ENCODE data around the gene RNLS.

DNA sequence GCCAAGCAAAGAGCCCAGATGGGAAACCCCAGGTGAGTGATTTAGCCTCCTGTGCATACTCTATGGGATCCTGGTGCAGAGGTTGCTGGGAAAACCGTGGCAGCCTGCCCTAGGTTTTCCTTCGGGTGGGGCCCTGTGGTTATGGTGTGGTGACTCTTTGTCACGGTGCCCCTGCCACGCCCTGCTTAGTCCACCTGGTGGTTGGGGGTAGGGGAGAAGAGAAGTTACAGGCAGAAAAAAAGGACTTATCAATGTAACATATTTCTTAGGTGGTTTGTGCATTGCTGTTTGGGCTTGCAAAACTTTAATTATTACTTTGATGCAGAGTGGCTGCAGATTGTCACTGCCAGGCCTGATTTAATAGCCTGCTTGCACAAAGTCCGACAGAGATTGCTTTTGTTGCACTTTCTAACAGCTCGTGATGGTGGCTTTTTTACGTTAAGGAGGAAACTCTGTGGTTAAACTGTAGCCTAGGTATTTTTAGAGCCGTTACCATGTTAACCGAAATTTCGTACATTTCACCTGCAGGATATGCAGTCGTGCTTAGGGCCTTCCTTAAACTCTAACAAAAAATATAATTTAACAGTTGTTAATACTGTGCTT lies 197.4 kb downstream of the RNLS start:
- TF ChIP-seq, protein P1, sequence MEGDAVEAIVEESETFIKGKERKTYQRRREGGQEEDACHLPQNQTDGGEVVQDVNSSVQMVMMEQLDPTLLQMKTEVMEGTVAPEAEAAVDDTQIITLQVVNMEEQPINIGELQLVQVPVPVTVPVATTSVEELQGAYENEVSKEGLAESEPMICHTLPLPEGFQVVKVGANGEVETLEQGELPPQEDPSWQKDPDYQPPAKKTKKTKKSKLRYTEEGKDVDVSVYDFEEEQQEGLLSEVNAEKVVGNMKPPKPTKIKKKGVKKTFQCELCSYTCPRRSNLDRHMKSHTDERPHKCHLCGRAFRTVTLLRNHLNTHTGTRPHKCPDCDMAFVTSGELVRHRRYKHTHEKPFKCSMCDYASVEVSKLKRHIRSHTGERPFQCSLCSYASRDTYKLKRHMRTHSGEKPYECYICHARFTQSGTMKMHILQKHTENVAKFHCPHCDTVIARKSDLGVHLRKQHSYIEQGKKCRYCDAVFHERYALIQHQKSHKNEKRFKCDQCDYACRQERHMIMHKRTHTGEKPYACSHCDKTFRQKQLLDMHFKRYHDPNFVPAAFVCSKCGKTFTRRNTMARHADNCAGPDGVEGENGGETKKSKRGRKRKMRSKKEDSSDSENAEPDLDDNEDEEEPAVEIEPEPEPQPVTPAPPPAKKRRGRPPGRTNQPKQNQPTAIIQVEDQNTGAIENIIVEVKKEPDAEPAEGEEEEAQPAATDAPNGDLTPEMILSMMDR (IDR thresholded peaks at IDR 0.05; ENCODE audit: low read length) = no peak
- no peak for TF ChIP-seq EZH2 (IDR thresholded peaks at IDR 0.05; ENCODE audit: borderline replicate concordance, low read length)

Measured in OCI-LY1 (cell line).